ENCODE results near the gene ZNF235. TPM values are rescaled to one million over a fixed set of nuclear protein-coding genes. Genes with fewer than 3 reads are reported as not detected.

ZNF235 gene
- total and polyA plus RNA-seq, 2 donors (not counting 3 experiments of a cell fraction or from before 2014, with no cell fraction given): 2.0 to 5.2 TPM

DNA sequence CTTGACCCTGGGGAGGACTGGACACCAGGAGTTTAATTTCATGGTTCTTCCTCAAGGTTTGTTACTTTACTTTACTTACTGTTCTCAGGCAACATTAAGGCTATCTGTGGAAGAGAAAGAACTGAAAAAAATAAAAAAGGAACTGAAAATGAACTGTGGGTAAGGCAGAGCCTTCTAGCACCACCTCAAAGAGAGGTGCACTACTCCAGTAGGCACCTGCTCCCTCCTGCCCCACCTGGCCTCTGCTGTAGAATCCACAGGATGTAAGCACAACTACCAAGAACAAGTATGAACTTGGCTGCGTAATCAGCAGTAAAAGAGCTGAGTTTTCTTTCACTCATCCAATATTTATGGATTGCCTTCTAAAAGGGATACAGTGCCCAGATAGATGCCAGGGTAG is 39.4 kb upstream of the ZNF235 start:
- TF ChIP-seq GATA2 (IDR thresholded peaks at IDR 0.05; ENCODE audit: insufficient read depth, insufficient read length, low read depth, low read length) (no peak), POLR2AphosphoS5 (IDR thresholded peaks at IDR 0.05; ENCODE audit: insufficient read depth, low read depth, low read length) (no peak), POLR2A (IDR thresholded peaks at IDR 0.05; ENCODE audit: low read depth, low read length) (no peak), EZH2 (IDR thresholded peaks at IDR 0.05; ENCODE audit: borderline replicate concordance, low read depth, low read length, severe bottlenecking) (no peak), JUN (IDR thresholded peaks at IDR 0.05; ENCODE audit: borderline replicate concordance, insufficient read depth, insufficient read length, low read depth) (no peak), FOS (IDR thresholded peaks at IDR 0.05; ENCODE audit: borderline replicate concordance, insufficient read depth, low read length) (no peak), MYC (IDR thresholded peaks at IDR 0.05; ENCODE audit: low read depth, low read length) (no peak)
- TF ChIP-seq, protein P1, sequence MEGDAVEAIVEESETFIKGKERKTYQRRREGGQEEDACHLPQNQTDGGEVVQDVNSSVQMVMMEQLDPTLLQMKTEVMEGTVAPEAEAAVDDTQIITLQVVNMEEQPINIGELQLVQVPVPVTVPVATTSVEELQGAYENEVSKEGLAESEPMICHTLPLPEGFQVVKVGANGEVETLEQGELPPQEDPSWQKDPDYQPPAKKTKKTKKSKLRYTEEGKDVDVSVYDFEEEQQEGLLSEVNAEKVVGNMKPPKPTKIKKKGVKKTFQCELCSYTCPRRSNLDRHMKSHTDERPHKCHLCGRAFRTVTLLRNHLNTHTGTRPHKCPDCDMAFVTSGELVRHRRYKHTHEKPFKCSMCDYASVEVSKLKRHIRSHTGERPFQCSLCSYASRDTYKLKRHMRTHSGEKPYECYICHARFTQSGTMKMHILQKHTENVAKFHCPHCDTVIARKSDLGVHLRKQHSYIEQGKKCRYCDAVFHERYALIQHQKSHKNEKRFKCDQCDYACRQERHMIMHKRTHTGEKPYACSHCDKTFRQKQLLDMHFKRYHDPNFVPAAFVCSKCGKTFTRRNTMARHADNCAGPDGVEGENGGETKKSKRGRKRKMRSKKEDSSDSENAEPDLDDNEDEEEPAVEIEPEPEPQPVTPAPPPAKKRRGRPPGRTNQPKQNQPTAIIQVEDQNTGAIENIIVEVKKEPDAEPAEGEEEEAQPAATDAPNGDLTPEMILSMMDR (IDR thresholded peaks at IDR 0.05; ENCODE audit: extremely low read depth in 1 of 2, insufficient read depth in 1 of 2, low read depth in 1 of 2, low read length in 2 of 2): no peak
- TF ChIP-seq, protein P2, sequence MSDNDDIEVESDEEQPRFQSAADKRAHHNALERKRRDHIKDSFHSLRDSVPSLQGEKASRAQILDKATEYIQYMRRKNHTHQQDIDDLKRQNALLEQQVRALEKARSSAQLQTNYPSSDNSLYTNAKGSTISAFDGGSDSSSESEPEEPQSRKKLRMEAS (IDR thresholded peaks at IDR 0.05; ENCODE audit: insufficient read depth, insufficient read length): no peak
- Histone ChIP-seq H3K27ac (ENCODE audit: insufficient read depth, low read depth, low read length) (no peak overlapping the region), H4K20me1 (replicated peaks; ENCODE audit: control insufficient read depth, extremely low read depth, insufficient read depth, low read length) (no peaks in the 10 kb centered on the region), H3K27me3 (ENCODE audit: control insufficient read depth in 2 of 2, insufficient read depth in 2 of 2, low read length in 2 of 2) (no peaks in the 10 kb centered on the region), H3K36me3 (ENCODE audit: control insufficient read depth in 2 of 2, extremely low read depth in 1 of 2, insufficient read depth in 2 of 2, low read length in 2 of 2) (peaks cover 0 to 1% of the 10 kb centered on the region in 2 experiments), H2AFZ (ENCODE audit: low read depth, low read length) (no peak overlapping the region), H3K9me1 (replicated peaks; ENCODE audit: control insufficient read depth, extremely low read depth, insufficient read depth, low read length) (no peaks in the 10 kb centered on the region), H3K4me1 (ENCODE audit: control insufficient read depth, extremely low read depth, insufficient read depth, low read length) (no peaks in the 10 kb centered on the region), H3K9ac (replicated peaks; ENCODE audit: extremely low read depth, insufficient read depth, low read length) (no peak overlapping the region), H3K4me2 (ENCODE audit: insufficient read depth, low read length) (no peak overlapping the region), H3K9me3 (replicated peaks; ENCODE audit: control insufficient read depth, insufficient read depth, low read length) (no peaks in the 10 kb centered on the region), H3K4me3 (replicated peaks in 1 of 3; ENCODE audit: insufficient read depth in 1 of 3, low read depth in 1 of 3, low read length in 3 of 3) (no peak overlapping the region), H3K79me2 (ENCODE audit: control insufficient read depth, insufficient read depth, low read length) (peaks cover 1% of the 10 kb centered on the region)
- BruUV-seq (replicated peaks): no TSS peak
- DNase-seq (ENCODE audit: low read depth, low spot score) (no peak), FAIRE-seq (no peak)
- ChIA-PET CTCF (no interaction called here), POLR2A (no interaction called here)
- dilution Hi-C loops (cut with MboI; ENCODE audit: extremely low pct_ligation_motif_present, low sequenced_read_pairs): no loop called here
- intact Hi-C loops (cut with micrococcal nuclease): no loop called here

Data from endothelial cell of umbilical vein (primary cell).